ENCODE data around the gene IPO7. TPM values are rescaled to one million over a fixed set of nuclear protein-coding genes. Genes with fewer than 3 reads are reported as not detected.
"Not testable (repeated sequence)": the region's sequence is repeated elsewhere in the genome, so short reads cannot be mapped to it uniquely, and the experiment has no call there.

The IPO7 gene
- total RNA-seq, 6 experiments from 2014 or later, result 33.2 to 53.6 (median 45.0) TPM

- H3K36me3 ChIP-seq, result peaks cover 0 to 81% (median 24%) of the 10 kb centered on the region in 4 donors
- H3K9me3 ChIP-seq, result no peaks in the 10 kb centered on the region
- H3K4me3 ChIP-seq, result no peak overlapping the region
- ATAC-seq (peak in 3 of 4 donors; percentile 77 to 86 (median 81)), DNase-seq (peak in 2 of 3 donors; percentile 30 to 69)
- H3K27me3 ChIP-seq, result no peaks in the 10 kb centered on the region
- peaks cover 0 to 4% (median 0%) of the 10 kb centered on the region in 4 donors for H3K4me1 ChIP-seq
- TF ChIP-seq, protein P1, sequence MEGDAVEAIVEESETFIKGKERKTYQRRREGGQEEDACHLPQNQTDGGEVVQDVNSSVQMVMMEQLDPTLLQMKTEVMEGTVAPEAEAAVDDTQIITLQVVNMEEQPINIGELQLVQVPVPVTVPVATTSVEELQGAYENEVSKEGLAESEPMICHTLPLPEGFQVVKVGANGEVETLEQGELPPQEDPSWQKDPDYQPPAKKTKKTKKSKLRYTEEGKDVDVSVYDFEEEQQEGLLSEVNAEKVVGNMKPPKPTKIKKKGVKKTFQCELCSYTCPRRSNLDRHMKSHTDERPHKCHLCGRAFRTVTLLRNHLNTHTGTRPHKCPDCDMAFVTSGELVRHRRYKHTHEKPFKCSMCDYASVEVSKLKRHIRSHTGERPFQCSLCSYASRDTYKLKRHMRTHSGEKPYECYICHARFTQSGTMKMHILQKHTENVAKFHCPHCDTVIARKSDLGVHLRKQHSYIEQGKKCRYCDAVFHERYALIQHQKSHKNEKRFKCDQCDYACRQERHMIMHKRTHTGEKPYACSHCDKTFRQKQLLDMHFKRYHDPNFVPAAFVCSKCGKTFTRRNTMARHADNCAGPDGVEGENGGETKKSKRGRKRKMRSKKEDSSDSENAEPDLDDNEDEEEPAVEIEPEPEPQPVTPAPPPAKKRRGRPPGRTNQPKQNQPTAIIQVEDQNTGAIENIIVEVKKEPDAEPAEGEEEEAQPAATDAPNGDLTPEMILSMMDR (IDR thresholded peaks at IDR 0.05), result no peak
- 36% methylated on average over 1 of the region's 1 CpG for WGBS (ENCODE audit: insufficient coverage, low coverage, low lambda C conversion rate, missing lambda C conversion rate)
- no peak overlapping the region for H3K27ac ChIP-seq
- intact Hi-C loops (cut with DNase I), result no loop called here
Observed at GRCh38 chr11:9428706-9429105, 44.3 kb downstream of the IPO7 start.

- DNase-seq (no peak), ATAC-seq (no peak)
- 77% methylated on average over 4 of the region's 4 CpGs for WGBS (ENCODE audit: insufficient coverage, low coverage, low lambda C conversion rate, missing lambda C conversion rate)
- Histone ChIP-seq H3K9me3 (no peaks in the 10 kb centered on the region), H3K36me3 (peaks cover 20 to 96% (median 36%) of the 10 kb centered on the region in 4 donors), H3K27ac (no peak overlapping the region), H3K4me3 (no peak overlapping the region), H3K27me3 (no peaks in the 10 kb centered on the region), H3K4me1 (no peaks in the 10 kb centered on the region)
- TF ChIP-seq, protein P1 (IDR thresholded peaks at IDR 0.05), result no peak
- TF ChIP-seq POLR2A (IDR thresholded peaks at IDR 0.05), result no peak
- intact Hi-C loops (cut with DNase I), result no loop called here
Observed at GRCh38 chr11:9438611-9439010, 54.2 kb downstream of the IPO7 start.

DNA sequence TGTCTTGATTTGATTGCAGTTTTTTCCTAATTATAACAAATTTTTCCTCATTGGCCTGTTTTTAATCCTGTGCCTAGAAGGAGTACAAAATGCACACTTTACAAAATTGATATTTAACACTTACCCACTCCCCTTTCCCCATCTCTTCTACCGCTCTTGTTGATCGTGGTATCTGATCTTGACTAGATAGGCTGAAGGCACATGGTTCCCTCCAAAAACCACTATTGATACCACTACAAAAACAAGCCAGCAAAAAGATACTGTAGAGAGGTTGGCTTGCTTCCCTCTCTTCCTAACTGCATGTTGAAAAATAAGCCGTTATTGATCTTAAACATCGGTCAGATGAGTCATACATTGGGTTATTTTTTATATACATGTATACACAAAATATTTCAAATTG is 61.8 kb downstream of the IPO7 start:
- intact Hi-C loops (cut with DNase I), result no loop called here
- Histone ChIP-seq H3K27ac (no peak overlapping the region), H3K36me3 (peaks cover 3 to 44% (median 13%) of the 10 kb centered on the region in 4 donors), H3K9me3 (no peaks in the 10 kb centered on the region), H3K27me3 (no peaks in the 10 kb centered on the region), H3K4me1 (no peaks in the 10 kb centered on the region), H3K4me3 (no peak overlapping the region)
- ATAC-seq (no peak), DNase-seq (no peak)
- TF ChIP-seq, protein P1 (IDR thresholded peaks at IDR 0.05), result no peak
- no peak for TF ChIP-seq POLR2A (IDR thresholded peaks at IDR 0.05)
- WGBS (ENCODE audit: insufficient coverage, low coverage, low lambda C conversion rate, missing lambda C conversion rate), result 80% methylated on average over 4 of the region's 4 CpGs

DNA sequence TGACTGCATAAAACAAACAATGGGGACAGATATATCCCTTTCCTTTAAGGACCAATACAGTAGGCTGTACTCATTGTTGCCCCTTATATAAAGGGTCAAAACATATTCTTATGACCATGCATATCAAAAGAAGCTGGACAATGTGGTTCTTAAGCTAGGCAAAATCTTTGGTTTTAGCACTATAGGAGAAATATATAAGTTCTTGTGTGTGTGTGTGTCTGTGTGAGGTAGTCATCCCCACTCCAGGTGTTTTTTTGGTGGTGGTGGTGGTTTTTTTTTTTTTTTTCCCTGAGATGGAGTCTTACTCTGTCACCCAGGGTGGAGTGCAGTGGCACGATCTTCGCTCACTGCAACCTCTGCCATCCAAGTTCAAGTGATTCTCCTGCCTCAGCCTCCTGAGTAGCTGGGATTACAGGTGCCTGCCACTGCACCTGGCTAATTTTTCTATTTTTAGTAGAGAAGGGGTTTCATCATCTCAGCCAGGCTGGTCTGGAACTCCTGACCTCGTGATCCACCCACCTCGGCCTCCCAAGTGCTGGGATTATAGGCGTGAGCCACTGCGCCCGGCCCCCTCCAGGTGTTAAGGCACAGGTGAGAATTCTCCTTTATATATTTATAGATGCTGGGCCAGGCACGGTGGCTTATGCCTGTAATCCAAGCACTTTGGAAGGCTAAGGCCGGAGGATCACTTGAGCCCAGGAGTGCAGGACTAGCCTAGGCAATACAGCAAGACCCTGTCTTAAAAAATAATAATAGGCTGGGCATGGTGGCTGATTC is 64.3 kb downstream of the IPO7 start:
- DNase-seq, result no peak
- Histone ChIP-seq H3K4me1 (no peaks in the 10 kb centered on the region), H3K4me3 (no peak overlapping the region), H3K9me3 (no peaks in the 10 kb centered on the region), H3K27ac (no peak overlapping the region), H3K36me3 (peaks cover 0 to 19% (median 0%) of the 10 kb centered on the region in 4 donors), H3K27me3 (no peaks in the 10 kb centered on the region)
- TF ChIP-seq, protein P1 (IDR thresholded peaks at IDR 0.05), result no peak
- 99% methylated on average over 9 of the region's 9 CpGs for WGBS (ENCODE audit: insufficient coverage, low coverage, low lambda C conversion rate, missing lambda C conversion rate)
- no peak for ATAC-seq
- intact Hi-C loops (cut with DNase I), result no loop called here

DNA sequence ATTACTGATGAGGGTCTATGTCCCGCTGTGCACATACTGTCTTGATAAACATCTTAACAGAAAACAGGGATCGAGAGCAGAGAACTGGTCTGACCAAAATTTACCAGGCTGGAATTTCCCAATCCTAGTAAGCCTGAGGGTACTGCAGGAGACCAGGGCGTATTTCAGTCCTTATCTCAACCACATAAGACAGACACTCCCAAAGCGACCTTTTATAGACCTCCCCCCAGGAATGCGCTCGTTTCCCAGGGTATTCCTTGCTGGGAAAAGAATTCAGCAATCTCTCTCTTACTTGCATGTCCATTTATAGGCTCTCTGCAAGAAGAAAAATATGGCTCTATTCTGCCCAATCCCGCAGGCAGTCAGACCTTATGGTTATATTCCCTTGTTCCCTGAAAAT is 67.6 kb downstream of the IPO7 start:
- ATAC-seq; H3K27ac ChIP-seq; intact Hi-C loops (cut with DNase I); H3K27me3 ChIP-seq; H3K36me3 ChIP-seq; H3K4me3 ChIP-seq; DNase-seq; H3K9me3 ChIP-seq; H3K4me1 ChIP-seq: not testable (repeated sequence)
- WGBS (ENCODE audit: insufficient coverage, low coverage, low lambda C conversion rate, missing lambda C conversion rate), result 90% methylated on average over 7 of the region's 7 CpGs

All from right lobe of liver (tissue), 6 donors.